KOPT-K1 (cell line): ENCODE data around the gene ADAMTS19.
"Not testable (repeated sequence)": the region's sequence is repeated elsewhere in the genome, so short reads cannot be mapped to it uniquely, and the experiment has no call there.

Experiments
- H3K27ac ChIP-seq: fragments of 200-600 bp; sonication (generic); 2 replicates; pipeline ENCODE4 v1.5.1; 2016; ENCODE audit warnings: antibody characterized with exemption, mild to moderate bottlenecking, low read depth, low read length; ENCODE audit not compliant: poor library complexity, severe bottlenecking
- H3K36me3 ChIP-seq: fragments of 200-600 bp; sonication (generic); 2 replicates; pipeline ENCODE4 v1.5.1; 2017; ENCODE audit warnings: antibody characterized with exemption, mild to moderate bottlenecking, low read length, moderate library complexity; ENCODE audit not compliant: insufficient read depth
- H3K9me3 ChIP-seq: fragments of 200-600 bp; sonication (generic); 2 replicates; pipeline ENCODE4 v1.5.1; 2017; ENCODE audit warnings: antibody characterized with exemption, low read length, mild to moderate bottlenecking; ENCODE audit not compliant: insufficient read depth, poor library complexity, severe bottlenecking

ADAMTS19 gene, protein sequence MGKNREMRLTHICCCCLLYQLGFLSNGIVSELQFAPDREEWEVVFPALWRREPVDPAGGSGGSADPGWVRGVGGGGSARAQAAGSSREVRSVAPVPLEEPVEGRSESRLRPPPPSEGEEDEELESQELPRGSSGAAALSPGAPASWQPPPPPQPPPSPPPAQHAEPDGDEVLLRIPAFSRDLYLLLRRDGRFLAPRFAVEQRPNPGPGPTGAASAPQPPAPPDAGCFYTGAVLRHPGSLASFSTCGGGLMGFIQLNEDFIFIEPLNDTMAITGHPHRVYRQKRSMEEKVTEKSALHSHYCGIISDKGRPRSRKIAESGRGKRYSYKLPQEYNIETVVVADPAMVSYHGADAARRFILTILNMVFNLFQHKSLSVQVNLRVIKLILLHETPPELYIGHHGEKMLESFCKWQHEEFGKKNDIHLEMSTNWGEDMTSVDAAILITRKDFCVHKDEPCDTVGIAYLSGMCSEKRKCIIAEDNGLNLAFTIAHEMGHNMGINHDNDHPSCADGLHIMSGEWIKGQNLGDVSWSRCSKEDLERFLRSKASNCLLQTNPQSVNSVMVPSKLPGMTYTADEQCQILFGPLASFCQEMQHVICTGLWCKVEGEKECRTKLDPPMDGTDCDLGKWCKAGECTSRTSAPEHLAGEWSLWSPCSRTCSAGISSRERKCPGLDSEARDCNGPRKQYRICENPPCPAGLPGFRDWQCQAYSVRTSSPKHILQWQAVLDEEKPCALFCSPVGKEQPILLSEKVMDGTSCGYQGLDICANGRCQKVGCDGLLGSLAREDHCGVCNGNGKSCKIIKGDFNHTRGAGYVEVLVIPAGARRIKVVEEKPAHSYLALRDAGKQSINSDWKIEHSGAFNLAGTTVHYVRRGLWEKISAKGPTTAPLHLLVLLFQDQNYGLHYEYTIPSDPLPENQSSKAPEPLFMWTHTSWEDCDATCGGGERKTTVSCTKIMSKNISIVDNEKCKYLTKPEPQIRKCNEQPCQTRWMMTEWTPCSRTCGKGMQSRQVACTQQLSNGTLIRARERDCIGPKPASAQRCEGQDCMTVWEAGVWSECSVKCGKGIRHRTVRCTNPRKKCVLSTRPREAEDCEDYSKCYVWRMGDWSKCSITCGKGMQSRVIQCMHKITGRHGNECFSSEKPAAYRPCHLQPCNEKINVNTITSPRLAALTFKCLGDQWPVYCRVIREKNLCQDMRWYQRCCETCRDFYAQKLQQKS

DNA sequence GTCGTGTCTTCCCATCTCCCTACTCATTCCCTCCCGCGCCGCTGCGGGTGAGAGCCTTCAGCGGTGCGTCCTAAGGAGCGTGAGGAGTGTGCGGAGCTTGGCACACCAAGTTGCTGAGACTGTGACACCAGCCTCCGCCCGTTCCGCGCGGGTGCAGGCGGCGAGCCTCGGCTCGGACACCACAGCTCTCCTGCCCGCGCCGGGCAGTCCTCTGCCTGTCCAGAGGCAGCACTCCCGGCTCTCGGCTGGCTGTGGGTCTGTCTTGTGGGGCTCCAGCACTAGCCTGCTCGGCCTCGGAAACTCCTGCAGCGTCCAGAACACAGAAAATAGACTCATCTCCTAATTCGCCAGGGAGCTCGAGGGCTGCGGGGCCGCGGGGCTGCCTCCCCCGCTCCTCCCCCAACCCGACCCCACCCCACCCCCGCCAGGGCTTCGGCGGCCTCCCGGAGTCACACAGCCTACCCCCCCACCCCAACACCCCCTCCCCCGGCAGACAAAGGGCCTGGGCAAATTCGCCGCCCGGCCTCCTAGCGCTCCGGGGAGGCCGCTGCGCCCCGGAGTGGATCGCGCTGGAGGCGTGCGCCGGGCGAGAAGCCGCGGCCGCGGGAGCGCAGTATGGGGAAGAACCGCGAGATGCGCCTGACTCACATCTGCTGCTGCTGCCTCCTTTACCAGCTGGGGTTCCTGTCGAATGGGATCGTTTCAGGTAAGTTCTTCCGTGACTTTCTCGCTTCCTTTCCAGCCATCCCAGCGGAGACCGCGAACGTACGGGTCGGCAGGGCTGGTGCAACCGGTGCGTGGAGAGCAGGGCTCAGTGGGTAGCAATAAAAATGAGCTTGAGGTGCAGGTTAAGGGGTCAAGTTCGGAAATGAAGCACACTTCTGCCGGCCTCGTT is at the start of gene ADAMTS19:
Gene ADAMTS19 (plus strand): TSS at position 522 of the 895 bp plus-strand sequence. CDS start 94 bp downstream, at position 616.
- no peaks in the 10 kb centered on the region for H3K9me3 ChIP-seq
- no peak within 1 kb of the TSS for H3K27ac ChIP-seq
- no peaks in the 10 kb centered on the region for H3K36me3 ChIP-seq

DNA sequence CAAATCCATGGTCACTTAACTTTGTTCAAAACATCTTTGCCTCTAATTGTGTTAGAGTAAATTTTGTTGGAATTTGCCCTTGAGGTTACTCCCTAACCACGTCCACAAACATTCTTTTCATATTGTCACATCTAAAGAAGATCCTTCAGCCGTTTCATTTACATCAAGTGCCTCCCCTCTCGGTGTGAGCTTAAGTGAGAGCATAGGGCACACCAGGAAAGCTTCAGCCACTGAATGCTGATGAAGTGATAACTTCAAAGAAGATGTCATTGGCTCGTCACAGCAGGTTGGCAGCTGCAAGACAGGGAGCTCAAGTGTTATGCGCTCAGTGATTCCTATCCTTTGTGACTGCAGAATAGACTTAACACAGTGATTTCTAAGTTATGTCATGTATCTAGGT is 49.6 kb upstream of the ADAMTS19 start:
- no peak overlapping the region for H3K27ac ChIP-seq
- no peaks in the 10 kb centered on the region for H3K36me3 ChIP-seq
- H3K9me3 ChIP-seq, result no peaks in the 10 kb centered on the region

DNA sequence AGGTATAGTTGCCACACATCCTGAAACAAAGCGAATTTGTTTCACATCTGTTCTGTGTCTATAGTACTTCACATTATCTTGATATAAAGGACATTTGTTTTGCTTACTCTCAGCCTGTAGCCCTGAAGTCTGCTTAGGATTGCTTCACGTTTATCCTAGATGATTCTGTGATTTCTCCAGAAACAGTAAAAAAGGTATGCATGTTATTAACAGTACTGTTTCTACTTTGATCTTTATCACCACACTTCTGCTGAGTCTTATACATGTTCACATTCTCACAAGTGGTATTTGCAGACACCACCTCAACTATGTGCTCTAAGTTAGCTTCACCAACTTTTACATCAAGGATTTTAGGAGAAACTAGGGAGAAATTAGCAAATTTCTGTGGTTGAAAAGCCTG is 47.4 kb upstream of the ADAMTS19 start:
- H3K27ac ChIP-seq, result no peak overlapping the region
- H3K9me3 ChIP-seq, result no peaks in the 10 kb centered on the region
- no peaks in the 10 kb centered on the region for H3K36me3 ChIP-seq

DNA sequence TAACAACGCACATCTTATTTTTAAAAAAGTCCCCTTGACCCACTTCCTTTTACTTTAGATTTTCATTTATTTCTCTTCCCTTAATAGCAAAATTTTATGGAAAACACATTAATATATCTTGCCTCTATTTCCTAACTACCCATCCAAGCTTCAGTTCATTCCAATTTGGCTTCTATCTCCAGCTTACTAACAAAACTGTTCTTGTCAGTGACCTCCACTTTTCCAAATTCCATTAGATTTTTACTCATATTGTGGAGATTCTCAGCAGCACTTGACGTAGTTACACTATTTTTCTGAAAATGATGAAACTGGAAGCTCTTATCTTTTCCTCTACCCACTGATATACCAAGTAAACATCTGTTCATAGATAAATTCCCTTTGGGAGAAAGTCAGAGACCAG is 46.5 kb upstream of the ADAMTS19 start:
- no peaks in the 10 kb centered on the region for H3K9me3 ChIP-seq
- H3K27ac ChIP-seq, result no peak overlapping the region
- no peaks in the 10 kb centered on the region for H3K36me3 ChIP-seq

DNA sequence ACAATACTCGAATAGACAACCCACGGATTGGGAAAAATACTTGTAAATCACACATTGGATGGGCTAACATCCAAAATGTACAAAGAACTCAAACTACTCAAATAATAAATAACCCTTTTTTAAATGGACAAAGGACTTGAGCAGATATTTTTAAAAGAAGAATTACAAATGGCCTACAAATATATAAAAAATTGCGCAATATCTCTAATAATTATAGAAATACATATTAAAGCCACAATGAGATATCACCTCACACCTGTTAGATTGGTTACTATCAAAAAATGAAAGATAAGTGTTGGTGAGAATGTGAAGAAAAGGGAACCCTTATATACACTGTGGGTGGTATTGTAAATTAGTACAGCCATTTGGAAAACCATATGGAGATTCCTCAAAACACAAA is 40.8 kb upstream of the ADAMTS19 start:
- Histone ChIP-seq H3K9me3 (no peaks in the 10 kb centered on the region), H3K27ac (no peak overlapping the region), H3K36me3 (no peaks in the 10 kb centered on the region)

DNA sequence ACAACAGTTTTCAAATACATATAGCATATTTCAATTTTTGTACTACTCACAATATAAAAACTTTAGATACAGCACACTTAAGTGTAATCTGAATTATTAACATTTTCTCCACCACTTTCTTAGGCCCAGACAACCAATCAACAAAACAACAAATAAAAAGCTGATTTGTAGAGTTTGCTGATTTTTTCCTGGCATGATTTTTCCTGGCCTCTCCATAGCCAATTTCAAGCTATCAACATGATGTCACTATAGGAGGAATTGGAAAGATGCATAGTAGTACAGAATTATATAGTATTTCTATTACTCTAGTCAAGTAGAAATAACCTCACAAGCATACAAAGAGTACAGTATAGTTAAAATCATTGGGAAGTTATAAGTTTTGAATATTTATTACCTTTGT is 35.1 kb upstream of the ADAMTS19 start:
- Histone ChIP-seq H3K36me3 (no peaks in the 10 kb centered on the region), H3K9me3 (no peaks in the 10 kb centered on the region), H3K27ac (no peak overlapping the region)

DNA sequence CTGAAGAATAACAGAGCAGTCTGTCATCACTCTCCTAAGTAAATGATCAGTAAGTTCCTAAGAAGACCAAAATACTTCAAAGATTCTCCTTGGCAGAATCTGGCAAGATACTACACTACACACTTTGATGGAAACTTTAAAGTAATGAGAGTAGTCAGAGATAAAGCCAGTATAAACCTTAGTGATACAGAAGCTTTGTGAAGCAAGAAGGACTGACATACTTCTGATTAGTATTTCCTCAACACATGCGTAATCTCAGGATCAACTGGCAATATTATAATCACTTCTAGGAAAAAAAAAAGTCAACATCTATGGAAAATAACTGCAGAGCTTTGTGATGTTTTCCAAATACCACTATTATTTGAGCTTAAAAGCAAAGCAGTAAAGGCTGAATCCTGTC is 34.0 kb upstream of the ADAMTS19 start:
- H3K36me3 ChIP-seq, result no peaks in the 10 kb centered on the region
- H3K9me3 ChIP-seq, result no peaks in the 10 kb centered on the region
- H3K27ac ChIP-seq, result no peak overlapping the region

DNA sequence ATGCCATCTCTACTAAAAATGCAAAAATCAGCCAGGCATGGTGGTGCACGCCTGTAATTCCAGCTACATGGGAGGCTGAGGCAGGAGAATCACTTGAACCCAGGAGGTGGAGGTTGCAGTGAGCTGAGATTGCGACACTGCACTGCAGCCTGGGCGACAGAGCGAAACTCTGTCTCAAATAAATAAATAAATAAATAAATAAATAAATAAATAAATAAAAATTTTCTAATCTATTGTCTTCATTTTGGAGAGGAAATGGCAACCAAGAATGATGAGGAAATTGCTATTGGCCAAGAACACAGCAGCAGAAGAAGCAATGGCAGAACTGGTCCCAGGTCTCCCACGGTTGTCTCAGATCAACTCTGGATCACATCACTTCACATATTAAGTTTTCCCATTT is 31.5 kb upstream of the ADAMTS19 start:
- H3K27ac ChIP-seq, H3K9me3 ChIP-seq, H3K36me3 ChIP-seq: not testable (repeated sequence)

DNA sequence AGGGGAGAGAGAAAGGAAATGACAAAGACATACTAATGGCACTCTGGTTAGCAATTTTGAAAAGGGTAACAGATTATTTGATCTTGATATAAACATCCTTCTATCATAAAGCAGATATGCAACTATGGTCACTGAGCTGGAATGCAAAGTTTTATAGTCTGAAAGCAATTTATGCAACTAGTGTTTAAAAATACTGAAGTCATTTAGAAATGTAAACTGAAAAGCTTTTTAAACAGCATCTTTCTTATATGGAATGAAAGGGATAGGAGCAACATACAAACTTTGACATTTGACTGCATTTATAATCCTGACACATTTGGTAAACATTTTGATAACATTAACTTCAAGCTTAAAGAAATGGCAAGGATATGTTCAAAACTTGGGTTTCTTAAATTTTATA is 28.7 kb upstream of the ADAMTS19 start:
- Histone ChIP-seq H3K27ac (no peak overlapping the region), H3K9me3 (no peaks in the 10 kb centered on the region), H3K36me3 (no peaks in the 10 kb centered on the region)

DNA sequence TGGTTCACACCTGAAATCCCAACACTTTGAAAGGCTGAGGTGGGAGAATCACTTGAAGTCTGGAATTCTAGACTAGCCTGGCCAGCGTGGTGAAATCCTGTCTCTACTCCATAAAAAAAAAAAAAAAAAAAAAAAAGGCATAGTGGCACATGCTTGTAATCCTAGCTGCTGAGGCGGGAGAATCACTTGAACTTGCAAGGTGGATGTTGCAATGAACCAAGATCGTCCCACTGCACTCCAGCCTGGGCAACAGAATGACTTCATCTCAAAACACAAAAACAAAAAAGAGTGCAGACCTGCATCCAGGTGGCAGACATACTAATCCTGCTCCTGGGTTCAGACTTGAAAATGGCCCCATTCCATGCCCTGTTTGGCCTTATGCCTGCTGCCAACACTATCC is 21.8 kb upstream of the ADAMTS19 start:
- H3K27ac ChIP-seq, result no peak overlapping the region
- H3K36me3 ChIP-seq, result no peaks in the 10 kb centered on the region
- H3K9me3 ChIP-seq, result no peaks in the 10 kb centered on the region

DNA sequence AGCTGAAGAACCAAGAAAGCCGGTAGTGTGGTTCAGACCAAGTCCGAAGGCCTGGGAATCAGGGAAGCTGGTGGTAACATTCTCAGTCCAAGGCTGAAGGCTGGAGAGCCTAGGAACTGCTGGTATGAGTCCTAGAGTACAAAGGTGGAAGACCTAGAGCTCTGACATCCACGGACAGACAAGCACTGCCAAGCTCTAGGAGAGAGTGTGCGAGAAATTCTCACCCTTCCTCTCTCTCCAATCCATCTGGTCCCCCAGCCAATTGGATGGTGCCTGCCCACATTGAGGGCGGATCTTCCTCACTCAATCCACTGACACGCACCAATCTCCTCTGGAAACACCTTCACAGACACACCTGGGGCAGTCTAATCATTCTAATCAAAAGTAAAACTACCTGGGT is 19.7 kb upstream of the ADAMTS19 start:
- Histone ChIP-seq H3K36me3 (no peaks in the 10 kb centered on the region), H3K27ac (no peak overlapping the region), H3K9me3 (no peaks in the 10 kb centered on the region)

DNA sequence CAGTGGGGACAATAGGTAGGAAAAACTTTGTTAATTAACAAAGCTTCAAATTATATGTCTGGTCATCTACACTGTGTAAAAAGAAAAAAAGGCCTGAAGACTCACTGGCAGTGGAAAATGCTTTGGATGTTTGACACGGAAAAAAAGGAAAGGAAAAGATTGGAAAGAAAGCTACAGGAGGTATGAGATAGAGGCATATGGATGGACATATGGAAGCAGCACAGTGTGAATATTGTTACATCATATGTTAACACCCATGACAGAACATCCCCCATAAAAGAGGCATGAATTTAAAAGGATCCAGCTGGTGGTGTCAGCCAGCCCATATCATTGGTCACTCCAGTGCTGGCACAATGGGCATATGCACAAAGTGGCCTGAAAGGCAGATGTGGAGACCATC is 19.0 kb upstream of the ADAMTS19 start:
- no peaks in the 10 kb centered on the region for H3K9me3 ChIP-seq
- no peaks in the 10 kb centered on the region for H3K36me3 ChIP-seq
- H3K27ac ChIP-seq, result no peak overlapping the region

DNA sequence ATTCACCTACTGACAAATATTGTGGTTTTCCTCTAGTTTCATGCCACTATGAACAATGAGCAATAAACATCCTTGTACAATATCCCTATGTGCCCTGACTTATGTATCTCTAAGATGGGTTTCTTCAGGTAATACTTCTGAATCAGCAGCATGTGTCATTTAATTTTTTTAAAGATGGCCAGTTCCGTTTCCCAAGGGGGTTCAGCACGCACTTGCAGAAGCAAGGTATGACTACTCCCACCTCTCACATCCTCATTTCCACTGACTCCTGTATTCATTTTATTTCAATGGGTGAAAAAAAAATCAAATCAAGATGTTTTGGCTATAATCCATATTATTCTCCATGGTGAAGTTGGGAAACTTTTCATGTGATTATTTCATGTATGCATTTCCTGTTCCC is 14.7 kb upstream of the ADAMTS19 start:
- H3K36me3 ChIP-seq, result no peaks in the 10 kb centered on the region
- H3K9me3 ChIP-seq, result no peaks in the 10 kb centered on the region
- no peak overlapping the region for H3K27ac ChIP-seq

DNA sequence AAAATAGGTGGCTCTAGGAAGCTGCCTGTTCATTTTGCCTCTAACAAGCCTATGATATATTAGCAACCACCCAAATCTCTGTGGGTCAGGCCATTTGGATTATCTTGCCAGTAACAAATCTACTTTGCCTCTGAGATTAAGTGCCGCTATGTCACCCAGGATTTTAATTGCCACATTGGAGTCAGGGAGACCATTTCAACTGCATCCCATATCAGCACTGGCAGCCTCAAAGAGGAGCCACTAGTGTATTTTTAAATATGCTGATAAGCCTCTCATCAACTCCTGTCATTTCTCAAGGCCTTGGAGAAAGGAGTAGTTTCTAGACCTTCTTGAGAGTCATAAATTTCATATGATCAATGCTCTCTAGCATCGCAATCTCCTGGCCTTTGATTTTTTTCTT is 12.1 kb upstream of the ADAMTS19 start:
- no peaks in the 10 kb centered on the region for H3K9me3 ChIP-seq
- no peak overlapping the region for H3K27ac ChIP-seq
- H3K36me3 ChIP-seq, result no peaks in the 10 kb centered on the region
